GM21360 (cell line): ENCODE data around the gene SPEG.

ENCODE experiments used
- ATAC-seq: cut with Tn5 transposase; IDR thresholded peaks from one replicate; pipeline ENCODE4 v1.9.1; 2021; ENCODE audit warnings: mild to moderate bottlenecking, moderate library complexity; ENCODE audit not compliant: unreplicated experiment

The SPEG gene

GRCh38 chr2:219458996-219459395 lies 24.4 kb downstream of the SPEG start:
- no peak for ATAC-seq

GRCh38 chr2:219459460-219460311 lies 25.0 kb downstream of the SPEG start:
- ATAC-seq, result no peak

DNA sequence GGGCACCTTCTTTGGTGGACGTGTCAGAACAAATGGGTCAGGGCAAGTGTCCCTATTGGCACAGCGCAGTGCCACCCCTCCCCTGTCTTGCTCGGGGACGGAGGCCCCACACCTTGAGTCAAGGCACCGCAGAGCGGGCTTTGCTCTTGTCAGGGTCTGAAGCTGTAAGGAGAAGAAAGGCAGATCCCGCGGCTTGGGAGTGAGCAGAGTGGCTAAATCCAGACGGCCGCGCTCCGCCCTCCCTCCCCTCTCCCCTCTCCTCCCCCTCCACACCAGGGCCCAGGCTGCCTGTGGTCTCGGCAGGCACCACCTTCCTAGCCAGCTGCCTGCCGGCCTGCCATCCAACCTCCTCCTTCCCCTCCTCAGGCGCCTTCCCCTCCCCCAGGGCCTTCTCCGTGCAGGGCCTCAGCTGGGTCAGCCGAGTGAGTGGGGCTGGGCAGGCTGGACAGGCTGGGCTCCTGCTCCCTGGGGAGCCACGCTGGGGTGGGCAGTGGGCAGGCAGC lies 25.8 kb downstream of the SPEG start:
- no peak for ATAC-seq

DNA sequence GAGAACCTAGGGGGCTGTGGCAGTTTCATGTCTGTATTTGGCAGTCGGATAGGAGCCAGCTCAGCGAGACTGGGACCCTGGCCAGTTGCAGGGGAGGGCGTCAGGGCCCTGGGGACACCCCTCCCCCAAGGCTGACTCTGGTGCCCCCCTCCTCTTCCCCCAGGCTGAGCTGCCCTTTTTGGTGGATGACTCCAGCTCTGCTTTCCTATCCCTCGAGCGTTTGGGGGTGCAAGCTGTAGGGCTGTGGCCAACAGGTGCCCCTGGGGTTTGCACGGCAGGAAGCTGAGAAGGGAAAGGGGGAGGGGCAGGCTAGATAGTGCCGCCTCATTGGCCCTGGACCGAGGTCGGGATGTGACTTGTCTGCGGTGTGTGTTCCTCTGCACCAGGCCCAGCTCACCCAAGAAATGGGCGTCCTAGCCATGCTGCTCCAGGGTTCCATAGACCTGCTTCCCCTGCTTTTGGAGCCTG lies 26.4 kb downstream of the SPEG start:
- ATAC-seq, result no peak

DNA sequence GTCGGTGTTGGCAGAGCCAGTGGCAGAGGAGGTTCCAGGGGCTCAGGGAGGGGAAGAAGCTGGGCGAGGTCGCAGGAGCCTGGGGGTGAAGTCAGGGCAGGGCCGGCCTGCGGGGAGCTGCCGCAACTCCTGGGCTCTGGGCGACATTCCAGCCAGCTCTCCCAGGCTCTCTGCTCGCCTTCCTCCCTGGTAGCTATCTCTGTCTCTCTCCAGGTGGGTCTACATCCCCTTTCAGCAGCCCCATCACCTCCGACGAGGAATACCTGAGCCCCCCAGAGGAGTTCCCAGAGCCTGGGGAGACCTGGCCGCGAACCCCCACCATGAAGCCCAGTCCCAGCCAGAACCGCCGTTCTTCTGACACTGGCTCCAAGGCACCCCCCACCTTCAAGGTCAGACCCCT lies 27.0 kb downstream of the SPEG start:
- ATAC-seq, result no peak

GRCh38 chr2:219462349-219462748 lies 27.7 kb downstream of the SPEG start:
- no peak for ATAC-seq

DNA sequence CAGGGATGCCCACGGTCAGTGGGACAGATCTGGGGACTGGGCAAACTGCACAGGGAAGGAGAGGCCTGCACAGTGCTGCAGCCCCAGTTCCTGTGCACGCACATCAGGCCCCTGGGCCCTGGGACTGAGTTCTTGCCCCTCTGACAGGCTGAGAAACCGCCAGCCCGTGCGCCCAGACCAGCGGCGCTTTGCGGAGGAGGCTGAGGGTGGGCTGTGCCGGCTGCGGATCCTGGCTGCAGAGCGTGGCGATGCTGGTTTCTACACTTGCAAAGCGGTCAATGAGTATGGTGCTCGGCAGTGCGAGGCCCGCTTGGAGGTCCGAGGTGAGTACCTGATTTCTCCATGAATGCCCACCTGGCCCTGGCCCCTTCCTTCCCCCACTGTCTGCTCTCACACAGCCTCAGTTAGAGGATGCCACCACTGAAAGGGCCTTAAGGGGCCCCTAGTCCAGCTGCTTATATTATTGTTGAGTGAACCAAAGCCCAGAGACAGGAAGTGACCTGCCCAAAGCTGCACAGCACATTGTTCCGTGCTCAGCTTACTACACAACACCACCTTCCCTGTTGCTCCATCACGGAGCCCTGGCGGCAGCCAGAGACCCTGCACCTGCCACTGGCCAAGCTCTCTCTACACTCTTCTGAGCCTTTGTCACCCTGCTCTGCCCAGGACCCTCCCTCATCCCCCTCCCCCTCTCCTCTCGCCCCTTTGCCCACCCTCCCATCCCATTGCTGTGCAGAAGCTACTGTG lies 29.8 kb downstream of the SPEG start:
- ATAC-seq, result no peak

DNA sequence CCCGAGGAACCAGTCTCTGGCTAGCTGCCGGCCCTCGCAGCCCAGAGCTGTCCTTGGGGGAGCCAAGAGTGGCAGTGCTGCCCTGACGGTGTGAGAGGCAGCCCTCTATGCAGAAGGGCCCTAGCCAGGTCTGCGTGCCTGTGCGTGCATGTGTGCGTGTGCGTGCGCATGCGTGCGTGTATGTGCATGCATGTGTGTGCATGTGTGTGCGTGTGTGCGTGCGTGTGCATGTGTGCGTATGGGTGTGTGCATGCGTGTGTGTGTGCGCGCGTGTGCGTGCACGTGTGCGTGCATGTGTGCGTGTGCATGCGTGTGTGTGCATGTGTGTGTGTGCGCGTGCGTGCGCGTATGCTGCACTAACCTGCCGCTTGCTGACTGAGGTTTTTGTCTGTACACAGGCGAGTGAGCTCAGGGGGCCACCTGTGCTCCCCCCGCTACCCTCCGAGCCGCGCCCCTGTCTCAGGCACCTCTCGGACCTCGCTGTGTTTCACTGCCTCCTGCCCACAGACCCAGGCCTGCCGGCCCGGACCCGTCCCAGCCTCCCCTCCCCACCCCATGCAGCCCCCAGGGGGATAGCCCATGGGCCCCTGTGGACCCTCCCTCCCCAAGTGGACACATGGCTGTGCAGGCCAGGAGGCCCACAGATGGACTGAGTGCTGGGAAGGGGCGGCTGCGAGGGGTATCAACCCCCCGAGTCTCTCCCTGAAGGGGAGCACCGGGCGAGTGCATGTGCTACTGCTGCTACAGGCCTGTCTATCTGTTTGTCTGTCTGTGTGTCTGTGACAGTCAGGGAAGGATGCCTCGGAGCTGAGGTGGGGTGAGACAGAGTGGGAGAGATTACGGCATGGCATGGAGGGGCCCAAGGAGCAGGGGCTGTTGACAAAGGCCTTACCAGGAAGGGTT lies 31.3 kb downstream of the SPEG start:
- ATAC-seq, result no peak

DNA sequence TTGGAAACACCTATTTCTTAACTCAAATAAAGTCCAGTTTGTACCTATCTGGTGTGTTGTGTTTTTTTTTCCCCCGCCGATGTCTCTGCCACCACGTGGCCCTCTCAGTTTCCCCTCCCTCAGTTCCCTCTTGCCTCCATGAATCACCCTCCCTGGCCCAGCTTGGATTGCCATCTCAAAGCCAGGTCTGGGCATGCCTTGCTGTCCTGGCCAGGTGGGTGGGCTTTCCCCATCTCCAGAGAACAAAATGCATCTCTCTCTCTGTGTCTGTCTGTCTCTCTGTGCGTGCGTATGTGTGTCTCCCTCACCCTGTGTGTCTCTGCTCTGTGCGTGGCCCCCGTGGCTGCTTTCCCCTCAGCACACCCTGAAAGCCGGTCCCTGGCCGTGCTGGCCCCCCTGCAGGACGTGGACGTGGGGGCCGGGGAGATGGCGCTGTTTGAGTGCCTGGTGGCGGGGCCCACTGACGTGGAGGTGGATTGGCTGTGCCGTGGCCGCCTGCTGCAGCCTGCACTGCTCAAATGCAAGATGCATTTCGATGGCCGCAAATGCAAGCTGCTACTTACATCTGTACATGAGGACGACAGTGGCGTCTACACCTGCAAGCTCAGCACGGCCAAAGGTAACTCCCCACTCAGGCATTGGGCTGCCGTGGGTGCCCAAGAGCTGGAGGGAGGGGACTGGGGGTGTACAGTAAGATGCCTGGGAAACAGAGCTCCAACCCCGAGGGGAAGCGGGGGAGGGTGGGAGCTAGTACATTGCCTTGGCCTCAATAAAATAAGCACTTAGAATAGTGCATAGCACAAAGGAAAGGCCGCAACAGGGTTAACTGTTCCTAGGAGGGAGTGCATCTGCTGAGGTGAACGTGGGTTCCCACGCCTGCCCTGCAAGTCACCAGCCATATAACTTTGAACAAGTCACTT lies 32.4 kb downstream of the SPEG start:
- no peak for ATAC-seq

GRCh38 chr2:219467736-219468075 lies 33.1 kb downstream of the SPEG start:
- no peak for ATAC-seq

DNA sequence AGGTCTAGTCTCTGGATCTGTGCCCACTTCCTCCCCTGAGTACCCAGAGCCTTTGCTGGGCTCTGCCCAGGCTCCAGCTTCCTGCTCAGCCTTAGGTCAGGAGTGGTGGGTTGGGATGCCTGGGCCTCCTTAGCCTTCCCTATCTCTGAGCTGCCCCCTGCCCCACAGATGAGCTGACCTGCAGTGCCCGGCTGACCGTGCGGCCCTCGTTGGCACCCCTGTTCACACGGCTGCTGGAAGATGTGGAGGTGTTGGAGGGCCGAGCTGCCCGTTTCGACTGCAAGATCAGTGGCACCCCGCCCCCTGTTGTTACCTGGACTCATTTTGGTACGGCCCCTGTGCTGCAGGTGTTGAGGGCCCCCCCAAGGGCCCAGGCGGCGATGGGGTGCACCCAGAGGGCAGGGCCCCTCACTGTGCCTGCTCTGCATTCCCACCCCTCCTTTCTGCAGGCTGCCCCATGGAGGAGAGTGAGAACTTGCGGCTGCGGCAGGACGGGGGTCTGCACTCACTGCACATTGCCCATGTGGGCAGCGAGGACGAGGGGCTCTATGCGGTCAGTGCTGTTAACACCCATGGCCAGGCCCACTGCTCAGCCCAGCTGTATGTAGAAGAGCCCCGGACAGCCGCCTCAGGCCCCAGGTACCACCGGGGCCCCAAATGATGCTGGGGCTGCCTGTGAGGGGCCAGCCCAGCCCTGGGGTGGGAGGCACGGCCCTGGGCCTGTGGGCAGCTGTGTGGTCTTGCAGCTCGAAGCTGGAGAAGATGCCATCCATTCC lies 34.0 kb downstream of the SPEG start:
- ATAC-seq, result no peak

- ATAC-seq, result no peak
Observed at GRCh38 chr2:219469186-219469724, 34.6 kb downstream of the SPEG start.

DNA sequence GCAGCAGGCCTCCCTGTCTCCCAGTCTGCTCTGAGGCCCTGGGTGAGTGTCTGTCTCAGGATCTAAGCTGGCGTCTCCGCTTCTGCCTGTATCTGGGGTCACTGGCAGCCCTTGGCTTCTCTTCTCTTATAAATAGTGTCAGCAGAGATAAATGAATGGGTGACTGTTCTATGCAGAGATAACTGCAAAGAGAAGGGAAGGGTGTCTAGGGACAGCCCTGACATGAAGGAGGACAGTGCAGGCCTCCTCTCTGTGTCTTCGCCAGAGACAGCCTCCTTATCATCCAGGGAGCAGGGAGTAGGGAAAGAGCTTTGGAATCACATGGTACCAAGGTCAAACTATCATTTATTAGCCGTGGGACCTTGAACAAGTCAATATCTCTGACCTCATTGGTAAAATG lies 35.8 kb downstream of the SPEG start:
- ATAC-seq, result no peak

DNA sequence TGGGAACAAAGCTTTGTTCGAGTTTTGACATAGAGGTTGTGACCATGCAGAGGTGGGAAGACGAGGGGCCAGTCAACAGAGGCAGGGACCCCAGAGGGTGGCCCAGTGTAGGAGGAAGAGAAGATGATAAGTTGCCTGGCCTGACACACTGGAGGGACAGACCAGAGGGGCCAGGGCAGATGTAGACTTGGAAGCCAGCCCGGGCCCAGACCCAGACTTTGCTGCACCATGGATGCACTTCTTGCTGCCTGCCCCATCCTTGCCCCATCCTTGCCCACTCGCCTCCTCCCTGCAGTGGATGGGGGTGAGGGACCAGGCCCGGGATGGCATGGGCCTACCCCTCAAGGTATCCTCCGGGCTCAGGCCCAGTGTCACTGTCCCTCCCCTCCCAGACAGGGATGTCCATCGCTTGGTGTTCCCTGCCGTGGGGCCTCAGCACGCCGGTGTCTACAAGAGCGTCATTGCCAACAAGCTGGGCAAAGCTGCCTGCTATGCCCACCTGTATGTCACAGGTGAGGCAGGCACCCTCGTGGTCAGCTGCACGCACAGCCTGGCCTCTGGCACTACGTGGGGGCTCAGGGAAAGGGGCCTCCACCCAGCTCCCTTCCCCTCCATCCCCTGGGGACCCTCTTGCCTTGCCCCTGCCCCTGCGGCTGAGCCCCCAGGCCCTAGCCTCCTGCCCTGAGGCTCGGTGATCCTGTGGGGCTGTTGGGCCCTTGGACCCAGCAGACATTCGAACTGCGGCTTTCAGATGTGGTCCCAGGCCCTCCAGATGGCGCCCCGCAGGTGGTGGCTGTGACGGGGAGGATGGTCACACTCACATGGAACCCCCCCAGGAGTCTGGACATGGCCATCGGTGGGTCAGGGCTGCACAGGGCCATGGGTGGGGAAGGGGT lies 37.1 kb downstream of the SPEG start:
- ATAC-seq, result no peak

DNA sequence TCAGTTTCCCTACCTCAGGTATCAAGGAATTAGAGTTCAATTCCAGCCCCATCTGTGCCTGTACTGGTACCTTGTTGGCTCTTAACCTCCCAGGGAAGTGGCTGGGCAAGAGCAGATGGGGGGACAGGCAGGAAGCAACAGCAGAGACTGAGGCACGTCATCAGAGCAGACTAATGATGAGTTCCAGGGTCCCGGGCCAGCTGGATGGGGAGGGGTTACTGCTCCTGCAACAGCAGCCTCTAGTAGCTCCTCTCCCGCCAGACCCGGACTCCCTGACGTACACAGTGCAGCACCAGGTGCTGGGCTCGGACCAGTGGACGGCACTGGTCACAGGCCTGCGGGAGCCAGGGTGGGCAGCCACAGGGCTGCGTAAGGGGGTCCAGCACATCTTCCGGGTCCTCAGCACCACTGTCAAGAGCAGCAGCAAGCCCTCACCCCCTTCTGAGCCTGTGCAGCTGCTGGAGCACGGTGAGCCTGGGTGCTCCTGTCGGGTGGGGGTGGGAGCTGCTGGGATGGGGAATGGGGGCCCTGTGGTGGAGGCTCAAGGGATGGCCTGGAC lies 38.1 kb downstream of the SPEG start:
- no peak for ATAC-seq

DNA sequence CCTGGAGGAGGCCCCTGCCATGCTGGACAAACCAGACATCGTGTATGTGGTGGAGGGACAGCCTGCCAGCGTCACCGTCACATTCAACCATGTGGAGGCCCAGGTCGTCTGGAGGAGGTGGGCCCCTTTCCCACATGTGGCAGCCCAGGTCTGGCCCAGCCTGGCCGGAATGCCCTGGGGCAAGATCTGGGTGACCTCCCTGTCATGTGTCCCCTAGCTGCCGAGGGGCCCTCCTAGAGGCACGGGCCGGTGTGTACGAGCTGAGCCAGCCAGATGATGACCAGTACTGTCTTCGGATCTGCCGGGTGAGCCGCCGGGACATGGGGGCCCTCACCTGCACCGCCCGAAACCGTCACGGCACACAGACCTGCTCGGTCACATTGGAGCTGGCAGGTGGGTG lies 38.9 kb downstream of the SPEG start:
- ATAC-seq, result no peak

GRCh38 chr2:219474285-219475060 lies 39.8 kb downstream of the SPEG start:
- ATAC-seq, result no peak
